K562 (cell line): ENCODE measurements around the gene SORCS2. TPM values are rescaled to one million over a fixed set of nuclear protein-coding genes. Genes with fewer than 3 reads are reported as not detected.

Source experiments
- ATAC-seq: fragments of 200-7000 bp; cut with Tn5 transposase; 3 replicates; pipeline ENCODE4 v1.9.1; 2020; ENCODE audit warnings: moderate library complexity
- BruUV-seq: library from RNA; stranded (reverse); fragments of 400-500 nt; replicated peaks from 2 replicates; lab custom pipeline; 2021; lab: Mats Ljungman, UMichigan
- CTCF ChIA-PET: fragments of 300-600 bp; formaldehyde crosslinking; extraction: SDS; loops from one replicate; lab custom pipeline; 2021; ENCODE audit warnings: low intra/inter-chr PET ratio; lab: Yijun Ruan, JAX
- POLR2A ChIA-PET: fragments of 300-600, 350-650 bp; sonication (Branson Sonifier 250); formaldehyde crosslinking; extraction: SDS; loops from one replicate; lab custom pipeline; 2021; ENCODE audit warnings: antibody characterized with exemption, inconsistent platforms; lab: Yijun Ruan, JAX
- DNase-seq, 4 experiments: peaks; one replicate each; pipeline versions ENCODE4 v3.0.0 to v3.0.0-alpha.2; 2011 to 2018; ENCODE audit warnings: low spot score in 3 of 4, mixed read lengths in 3 of 4; ENCODE audit errors: extremely low read depth in 1 of 4
- FAIRE-seq: peaks from 2 replicates; lab custom pipeline; 2011; peaks lifted over from hg19 to GRCh38; lab: Jason Lieb, UNC
- H2AFZ ChIP-seq: 2 replicates; pipeline ENCODE4 v1.6.0; 2011; ENCODE audit warnings: low read depth, low read length, control low read depth, inconsistent platforms
- H3K27ac ChIP-seq: fragments of 200-600 bp; 3 replicates; pipeline ENCODE4 v1.8.0; 2011; ENCODE audit warnings: low read depth, mild to moderate bottlenecking, control low read depth, inconsistent platforms, low read length, moderate library complexity, mixed read lengths; ENCODE audit errors: extremely low read depth
- H3K27me3 ChIP-seq, 2 experiments: fragments of 300-600 bp in 1 of 2; 2 replicates in 1 of 2; 3 replicates in 1 of 2; pipeline versions ENCODE4 v1.6.0 to v1.8.0; 2011; ENCODE audit warnings: inconsistent platforms in 2 of 2, low read length in 2 of 2, mild to moderate bottlenecking in 1 of 2, mixed read lengths in 1 of 2, moderate library complexity in 1 of 2; ENCODE audit not compliant: control insufficient read depth in 2 of 2, insufficient read depth in 2 of 2
- H3K36me3 ChIP-seq: fragments of 300-600 bp; 3 replicates; pipeline ENCODE4 v1.8.0; 2011; ENCODE audit warnings: mild to moderate bottlenecking, low read length, inconsistent platforms; ENCODE audit not compliant: control insufficient read depth, insufficient read depth
- H3K4me1 ChIP-seq, 2 experiments: fragments of 200-600 bp in 1 of 2; replicated peaks in 1 of 2; 2 replicates in 1 of 2; 3 replicates in 1 of 2; pipeline versions ENCODE4 v1.5.1 to v1.8.0; 2011; ENCODE audit warnings: inconsistent platforms in 2 of 2, low read length in 2 of 2, mild to moderate bottlenecking in 1 of 2, mixed read lengths in 1 of 2, moderate library complexity in 1 of 2; ENCODE audit not compliant: control insufficient read depth in 2 of 2, insufficient read depth in 2 of 2
- H3K4me2 ChIP-seq: 2 replicates; pipeline ENCODE4 v1.6.1; 2011; ENCODE audit warnings: low read length, control low read depth, inconsistent platforms, mixed read lengths; ENCODE audit not compliant: insufficient read depth
- H3K4me3 ChIP-seq: fragments of 200-600 bp; sonication (generic), shearing (Covaris generic); 2 replicates; pipeline ENCODE4 v1.5.1; 2016; ENCODE audit warnings: control low read depth, inconsistent platforms
- H3K79me2 ChIP-seq: fragments of 200-600 bp; 3 replicates; pipeline ENCODE4 v1.8.0; 2011; ENCODE audit warnings: low read length, inconsistent platforms; ENCODE audit not compliant: control insufficient read depth, insufficient read depth
- H3K9ac ChIP-seq, 2 experiments: 2 replicates each; pipeline versions ENCODE4 v1.6.0 to v1.6.1; 2011; ENCODE audit warnings: low read depth in 2 of 2, low read length in 2 of 2, control low read depth in 1 of 2, inconsistent platforms in 1 of 2, mild to moderate bottlenecking in 1 of 2, mixed read lengths in 1 of 2; ENCODE audit not compliant: insufficient read depth in 1 of 2
- H3K9me1 ChIP-seq: one replicate; pipeline ENCODE4 v1.6.0; 2011; ENCODE audit warnings: inconsistent platforms, mild to moderate bottlenecking, low read length, moderate library complexity; ENCODE audit not compliant: control insufficient read depth, insufficient read depth
- H3K9me3 ChIP-seq: replicated peaks from 2 replicates; pipeline ENCODE4 v1.5.1; 2011; ENCODE audit warnings: low read depth, low read length, inconsistent platforms; ENCODE audit not compliant: control insufficient read depth, insufficient read depth
- H4K20me1 ChIP-seq: replicated peaks from 2 replicates; pipeline ENCODE4 v1.6.1; 2011; ENCODE audit warnings: low read length, inconsistent platforms, mixed read lengths; ENCODE audit not compliant: control insufficient read depth, insufficient read depth
- ADNP ChIP-seq: fragments of 200-800 bp; sonication (Bioruptor generic); IDR thresholded peaks from 2 replicates; pipeline ENCODE4 v1.6.1; 2016; ENCODE audit warnings: missing genetic modification characterization, missing compliant biosample characterization
- ATF1 ChIP-seq, 2 experiments: fragments of 450-650 bp in 1 of 2; IDR thresholded peaks; 2 replicates each; pipeline ENCODE4 v1.6.1; 2016; ENCODE audit warnings: missing compliant biosample characterization in 1 of 2, missing genetic modification characterization in 1 of 2
- HNRNPUL1 ChIP-seq: fragments of 200-400 bp; formaldehyde crosslinking; IDR thresholded peaks from 2 replicates; pipeline ENCODE4 v1.6.1; 2017; ENCODE audit warnings: low read length
- WGBS: fragments of 100-300 bp; shearing (Covaris generic); methylation state at CpG from one replicate; pipeline ENCODE4 v1.1.6; 2016; ENCODE audit warnings: low coverage, mixed read lengths; ENCODE audit not compliant: insufficient coverage; ENCODE audit errors: missing lambda C conversion rate; 5-methylcytosine and 5-hydroxymethylcytosine counted together
- in situ Hi-C: fragments of 300-500 bp; cut with MboI; formaldehyde crosslinking; loops from 4 replicates; pipeline ENCODE4 v1.15.0; 2018; ENCODE audit warnings: inconsistent platforms, mixed read lengths
- intact Hi-C: fragments of 100-400 bp; cut with micrococcal nuclease; formaldehyde crosslinking; loops from 2 replicates; pipeline ENCODE4 v1.14.2; 2022
- polyA plus RNA-seq, 8 experiments: library from polyadenylated mRNA; depleted of rRNA in 4 of 8; stranded (reverse) in 5 of 8; unstranded in 3 of 8; fragments of >200 nt; fragmentation: Nextera tagmentation in 2 of 8; fragmentation: Illumina TruSeq in 1 of 8; extraction: Ambion mirVana in 2 of 8; extraction: Trizol in 1 of 8; gene quantifications; 2 replicates each; pipeline versions ENCODE4 v1.2.1 to v1.2.3, GENCODE V29; 2011 to 2014; ENCODE audit warnings: inconsistent platforms in 1 of 8, missing spikeins in 1 of 8
- total RNA-seq, 7 experiments: library from RNA; depleted of rRNA in 6 of 7; stranded (reverse); fragments of >200 nt in 6 of 7; fragmentation: Illumina TruSeq in 2 of 7; extraction: Trizol in 2 of 7; gene quantifications; 2 replicates each; pipeline versions ENCODE4 v1.2.1 to v1.2.3, GENCODE V29; 2011 to 2021; ENCODE audit warnings: low replicate concordance in 1 of 7
- TF ChIP-seq, protein P1 (sequence below): fragments of 450-650 bp; formaldehyde crosslinking; conservative IDR thresholded peaks from 2 replicates; pipeline ENCODE4 v1.4.0; 2022; ENCODE audit warnings: mild to moderate bottlenecking, missing genetic modification characterization
- TF ChIP-seq, protein P2 (sequence below), 2 experiments: fragments of 450-650 bp; IDR thresholded peaks; 2 replicates each; pipeline ENCODE4 v1.6.1; 2016

SORCS2 gene
- total and polyA plus RNA-seq, 9 of the 15 experiments (the other 6 are each of a cell fraction or from before 2014, with no cell fraction given) = not detected

DNA sequence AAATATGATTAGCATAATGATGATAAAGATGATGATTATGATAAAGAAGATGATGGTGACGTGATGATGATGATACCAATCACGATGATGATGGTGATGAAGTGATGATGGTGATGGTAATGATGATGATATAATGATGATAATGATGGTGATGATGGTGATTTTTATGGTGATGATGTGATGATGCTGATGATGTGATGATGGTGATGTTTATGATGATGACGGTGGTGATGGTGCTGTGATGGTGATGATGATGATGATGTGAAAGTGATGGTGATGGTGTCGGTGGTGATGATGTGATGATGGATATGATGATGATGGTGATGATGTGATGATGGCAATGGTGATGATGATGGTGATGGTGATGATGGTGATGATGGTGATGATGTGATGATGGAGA lies 373.1 kb downstream of the SORCS2 start:
- no peak overlapping the region for H3K27ac ChIP-seq
- no peaks in the 10 kb centered on the region for H3K36me3 ChIP-seq
- intact Hi-C loops (no loop called here), in situ Hi-C loops (no loop called here)
- H3K4me1 ChIP-seq = no peaks in the 10 kb centered on the region
- ChIA-PET POLR2A (no interaction called here), CTCF (no interaction called here)
- no peaks in the 10 kb centered on the region for H3K9me1 ChIP-seq
- TF ChIP-seq, protein P1, sequence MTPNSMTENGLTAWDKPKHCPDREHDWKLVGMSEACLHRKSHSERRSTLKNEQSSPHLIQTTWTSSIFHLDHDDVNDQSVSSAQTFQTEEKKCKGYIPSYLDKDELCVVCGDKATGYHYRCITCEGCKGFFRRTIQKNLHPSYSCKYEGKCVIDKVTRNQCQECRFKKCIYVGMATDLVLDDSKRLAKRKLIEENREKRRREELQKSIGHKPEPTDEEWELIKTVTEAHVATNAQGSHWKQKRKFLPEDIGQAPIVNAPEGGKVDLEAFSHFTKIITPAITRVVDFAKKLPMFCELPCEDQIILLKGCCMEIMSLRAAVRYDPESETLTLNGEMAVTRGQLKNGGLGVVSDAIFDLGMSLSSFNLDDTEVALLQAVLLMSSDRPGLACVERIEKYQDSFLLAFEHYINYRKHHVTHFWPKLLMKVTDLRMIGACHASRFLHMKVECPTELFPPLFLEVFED (CRISPR knock-in tag) = peak; percentile 53; the same call in 1 of the 2 replicates
- TF ChIP-seq ATF1 (CRISPR knock-in tag; IDR thresholded peaks at IDR 0.05) = no peak
- TF ChIP-seq ATF1 (tag; IDR thresholded peaks at IDR 0.05) = peak; percentile 69
- TF ChIP-seq HNRNPUL1 = no peak
- TF ChIP-seq ADNP (tag) = no peak
- TF ChIP-seq, protein P2, sequence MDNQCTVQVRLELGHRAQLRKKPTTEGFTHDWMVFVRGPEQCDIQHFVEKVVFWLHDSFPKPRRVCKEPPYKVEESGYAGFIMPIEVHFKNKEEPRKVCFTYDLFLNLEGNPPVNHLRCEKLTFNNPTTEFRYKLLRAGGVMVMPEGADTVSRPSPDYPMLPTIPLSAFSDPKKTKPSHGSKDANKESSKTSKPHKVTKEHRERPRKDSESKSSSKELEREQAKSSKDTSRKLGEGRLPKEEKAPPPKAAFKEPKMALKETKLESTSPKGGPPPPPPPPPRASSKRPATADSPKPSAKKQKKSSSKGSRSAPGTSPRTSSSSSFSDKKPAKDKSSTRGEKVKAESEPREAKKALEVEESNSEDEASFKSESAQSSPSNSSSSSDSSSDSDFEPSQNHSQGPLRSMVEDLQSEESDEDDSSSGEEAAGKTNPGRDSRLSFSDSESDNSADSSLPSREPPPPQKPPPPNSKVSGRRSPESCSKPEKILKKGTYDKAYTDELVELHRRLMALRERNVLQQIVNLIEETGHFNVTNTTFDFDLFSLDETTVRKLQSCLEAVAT (IDR thresholded peaks at IDR 0.05) = no peak
- DNase-seq (no peak), FAIRE-seq (peak; percentile 19), ATAC-seq (no peak)
- no peak overlapping the region for H2AFZ ChIP-seq
- H3K27me3 ChIP-seq = no peaks in the 10 kb centered on the region
- H3K9ac ChIP-seq = no peak overlapping the region
- no peaks in the 10 kb centered on the region for H3K79me2 ChIP-seq
- H3K4me3 ChIP-seq = no peak overlapping the region
- H4K20me1 ChIP-seq = no peaks in the 10 kb centered on the region
- WGBS = 0% methylated on average over 4 of the region's 4 CpGs
- BruUV-seq = no TSS peak
- no peaks in the 10 kb centered on the region for H3K9me3 ChIP-seq
- no peak overlapping the region for H3K4me2 ChIP-seq
